GM19467 (cell line): ENCODE data around the gene CEACAM20.
"Not testable (repeated sequence)": the region's sequence is repeated elsewhere in the genome, so short reads cannot be mapped to it uniquely, and the experiment has no call there.

Source experiments
- ATAC-seq: cut with Tn5 transposase; IDR thresholded peaks from one replicate; pipeline ENCODE4 v1.9.1; 2021; ENCODE audit warnings: mild to moderate bottlenecking, moderate library complexity; ENCODE audit not compliant: unreplicated experiment

CEACAM20 gene

DNA sequence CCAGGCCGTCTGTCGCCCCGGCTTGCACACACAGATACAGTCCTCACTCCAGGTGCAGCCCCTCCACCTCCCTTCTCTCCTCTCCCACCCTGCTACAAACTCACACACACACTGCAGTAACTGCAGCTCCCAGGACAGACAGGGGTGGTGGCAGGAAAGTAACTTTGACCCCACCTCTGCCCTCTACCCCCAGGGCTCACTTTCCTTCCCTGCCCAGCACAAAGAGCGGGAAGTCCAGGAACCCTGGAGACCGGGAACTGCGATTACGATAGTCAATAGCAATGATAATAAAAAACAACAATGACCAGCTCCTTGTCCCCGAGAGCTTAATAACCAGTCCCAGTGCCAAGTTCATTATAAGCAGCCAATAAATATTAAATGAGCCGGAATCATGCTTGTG, at the start of gene CEACAM20:
Gene CEACAM20 (minus strand): TSS at position 140 of the 400 bp plus-strand sequence. CDS start 166 bp downstream, outside the sequence.
- ATAC-seq = no peak

DNA sequence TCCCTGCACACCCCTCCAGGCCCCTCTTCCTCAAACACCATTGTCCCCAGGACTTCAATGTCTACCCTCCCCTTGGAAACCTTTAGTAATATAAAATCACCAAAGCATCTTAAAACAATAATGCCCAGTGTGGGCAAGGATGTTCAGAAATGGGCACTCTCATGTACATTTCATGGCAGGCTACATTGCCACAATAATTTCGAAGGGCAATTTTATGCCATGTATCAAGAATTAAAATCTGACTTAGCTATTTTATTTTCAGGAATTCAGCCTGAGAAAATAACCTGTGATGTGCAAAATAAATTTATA, 48.0 kb upstream of the CEACAM20 start:
- ATAC-seq = no peak

DNA sequence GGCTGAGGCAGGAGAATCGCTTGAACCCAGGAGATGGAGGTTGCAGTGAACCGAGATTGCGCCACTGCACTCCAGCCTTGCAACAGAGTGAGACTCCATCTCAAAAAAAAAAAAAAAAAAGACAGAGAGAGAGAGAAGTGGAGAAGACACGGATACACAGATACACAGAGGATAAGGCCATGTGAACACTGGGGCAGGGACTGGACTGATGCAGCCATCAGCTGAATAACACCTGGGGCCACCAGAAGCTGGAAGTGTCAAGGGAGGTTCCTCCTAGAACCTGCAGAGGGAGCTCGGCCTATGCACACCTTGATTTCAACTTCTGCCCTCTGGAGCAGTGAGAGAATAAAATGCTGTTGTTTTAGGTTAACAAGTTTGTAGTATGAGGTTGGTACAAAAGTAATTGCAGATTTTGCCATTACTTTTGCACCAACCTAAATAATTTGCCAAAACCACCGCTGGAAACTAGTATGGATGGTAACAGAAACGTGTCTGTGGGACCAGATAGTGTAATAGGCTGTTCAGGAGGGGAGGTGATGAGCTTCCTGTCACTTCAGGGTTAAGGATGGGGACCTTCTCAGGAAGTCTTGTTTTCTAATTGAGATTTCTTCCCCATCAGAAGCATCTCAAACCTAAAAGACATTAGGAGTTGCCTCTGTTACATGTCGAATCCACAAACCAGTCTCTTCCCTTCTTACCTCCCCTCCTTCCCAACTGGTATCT, 47.5 kb upstream of the CEACAM20 start:
- ATAC-seq = no peak

DNA sequence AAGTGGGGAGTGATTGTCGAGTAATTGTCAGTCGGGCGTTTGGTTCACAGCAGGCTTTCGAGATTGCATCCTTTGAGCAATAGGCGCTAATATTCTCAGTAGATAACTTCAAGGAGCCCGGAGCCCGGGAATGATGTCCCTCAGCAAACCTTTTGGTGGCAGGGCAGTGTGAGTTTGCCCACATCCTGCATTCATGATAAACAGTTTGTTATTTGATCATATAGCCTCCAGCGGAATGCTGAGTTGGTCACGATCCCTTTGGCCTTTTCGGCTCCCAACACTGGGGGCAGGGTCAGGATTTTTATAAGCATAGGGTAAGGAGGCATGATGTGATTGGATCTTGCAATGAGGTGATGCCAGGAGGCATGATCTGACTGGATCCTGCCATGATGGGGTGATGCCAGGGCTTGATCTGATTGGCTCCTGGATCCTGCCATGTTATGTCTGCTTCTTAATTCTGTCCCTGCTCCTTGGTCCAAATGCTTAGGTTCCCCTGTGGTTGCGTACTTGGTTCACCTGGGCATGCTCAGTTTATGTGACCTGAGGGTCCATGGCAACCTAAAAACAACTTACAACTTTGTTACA, 45.7 kb upstream of the CEACAM20 start:
- ATAC-seq = no peak

DNA sequence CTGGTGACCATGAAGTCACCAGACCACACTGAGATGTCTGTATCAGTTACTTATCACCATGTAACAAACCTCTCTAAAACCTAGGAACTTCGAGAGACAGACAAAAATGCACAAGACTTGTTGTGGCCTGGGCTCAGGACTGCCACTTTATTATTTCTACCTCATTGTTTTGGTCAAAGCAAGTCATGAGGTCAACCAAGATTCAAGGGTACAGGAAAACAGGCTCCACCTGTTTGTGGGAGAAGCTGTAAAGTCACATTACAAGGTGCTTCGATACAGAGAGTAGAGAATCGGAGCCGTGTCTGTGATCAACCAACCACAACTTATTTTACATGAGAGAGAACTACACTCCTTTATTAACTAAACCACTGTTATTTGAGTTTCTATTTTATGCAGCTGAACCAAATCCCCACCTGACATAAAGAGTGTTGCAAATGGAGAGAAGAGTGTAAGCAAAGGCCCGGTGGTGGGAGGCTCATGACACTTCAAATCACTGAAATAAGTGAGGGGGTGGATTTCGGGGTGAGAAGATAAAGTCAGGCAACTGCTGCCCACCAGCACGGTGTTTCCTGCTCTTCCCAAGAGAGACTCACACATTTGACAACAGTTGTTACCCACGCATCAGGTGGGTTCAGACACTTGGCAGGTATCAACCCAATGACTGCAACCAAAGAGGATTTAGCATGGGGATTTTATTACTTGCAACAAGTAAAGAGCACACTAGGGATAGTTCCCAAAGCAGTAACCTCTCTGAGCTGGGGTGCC, 44.9 kb upstream of the CEACAM20 start:
- ATAC-seq = no peak

DNA sequence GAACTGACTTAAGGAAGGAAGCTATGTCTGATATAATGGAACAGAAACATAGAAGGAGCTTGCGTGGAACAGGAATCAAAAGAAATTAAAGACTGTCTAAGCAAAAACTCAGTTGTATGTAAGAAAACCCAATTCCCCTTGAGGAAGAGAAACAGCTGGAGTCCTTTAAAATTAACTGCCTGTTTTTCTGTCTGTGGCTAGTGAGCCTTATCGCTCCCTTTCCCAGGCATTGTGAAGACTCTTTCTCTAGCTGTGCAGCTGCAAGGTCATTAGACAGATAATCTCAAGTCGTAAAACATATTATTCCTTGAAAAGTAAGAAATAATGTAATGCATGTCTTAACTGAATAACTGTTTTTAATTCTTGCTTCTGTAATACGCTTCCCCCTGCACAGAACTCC, 44.2 kb upstream of the CEACAM20 start:
- no peak for ATAC-seq

DNA sequence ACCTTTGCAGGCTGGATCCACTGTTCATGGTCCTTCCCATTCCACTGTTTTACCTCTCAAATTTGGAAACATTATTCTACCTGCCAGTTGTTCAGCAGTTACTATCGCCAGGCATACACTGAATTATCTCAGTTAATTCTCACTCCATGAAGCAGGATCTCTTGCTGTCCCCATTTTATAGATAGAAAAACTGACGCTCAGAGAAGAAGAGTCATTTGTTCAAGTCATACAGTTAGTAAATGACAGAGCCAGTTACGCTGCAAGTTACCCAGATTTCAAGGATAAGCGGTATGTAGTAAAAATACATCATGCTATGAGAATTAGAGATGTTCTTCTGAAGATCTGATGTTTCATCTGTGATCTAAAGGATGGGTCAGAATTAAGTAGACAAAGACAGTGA, 43.7 kb upstream of the CEACAM20 start:
- ATAC-seq = no peak

DNA sequence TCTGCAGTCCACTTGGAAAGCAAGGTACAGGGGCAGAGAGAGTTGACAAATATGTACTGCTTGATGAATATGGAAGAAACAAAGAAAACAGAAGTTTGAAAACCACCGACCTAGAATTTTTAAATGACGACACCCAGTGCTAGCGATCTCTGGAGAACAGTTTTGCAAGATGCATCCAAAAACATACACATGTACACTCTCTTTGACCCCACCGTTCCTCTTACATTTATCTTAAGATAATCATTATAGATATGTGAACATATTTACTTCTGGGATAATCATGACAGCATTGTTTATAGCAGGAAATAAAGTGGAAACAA, 43.1 kb upstream of the CEACAM20 start:
- ATAC-seq = no peak

DNA sequence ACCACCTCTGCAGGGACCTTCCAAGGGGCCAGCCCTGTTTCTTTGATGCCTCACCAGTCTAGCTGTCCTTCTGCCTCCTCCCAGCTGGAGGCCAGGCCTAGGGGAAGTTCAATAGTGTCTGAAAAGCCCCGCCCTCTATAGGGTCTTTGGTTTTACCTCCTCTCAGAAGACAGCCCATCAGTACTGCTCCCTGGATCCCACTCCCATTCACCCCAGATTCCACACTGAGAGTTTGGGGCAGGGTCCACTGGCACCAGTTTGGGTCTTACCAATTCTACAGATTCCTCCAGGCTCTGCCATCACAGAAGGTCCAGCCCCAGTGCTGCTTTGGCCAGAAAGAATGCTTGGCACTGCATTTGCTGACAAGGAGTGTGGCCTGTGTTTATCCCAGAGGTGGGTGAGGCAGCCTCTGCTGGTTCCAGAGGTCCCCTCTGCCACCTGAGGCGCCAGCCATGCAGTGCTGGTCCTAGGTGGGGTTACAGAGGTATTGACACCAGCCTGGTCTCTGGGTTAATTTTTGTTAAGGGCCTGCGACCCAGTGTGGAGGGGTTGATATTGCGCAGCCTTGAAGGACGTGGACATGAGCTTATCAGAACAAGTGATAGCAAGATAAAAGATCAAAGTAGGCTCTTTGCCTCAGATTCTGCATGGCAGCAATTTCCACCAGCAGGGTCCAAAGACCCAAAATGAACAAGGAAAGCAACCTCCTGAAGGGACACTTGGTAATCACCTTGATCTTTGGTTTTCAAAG, 42.5 kb upstream of the CEACAM20 start:
- no peak for ATAC-seq

DNA sequence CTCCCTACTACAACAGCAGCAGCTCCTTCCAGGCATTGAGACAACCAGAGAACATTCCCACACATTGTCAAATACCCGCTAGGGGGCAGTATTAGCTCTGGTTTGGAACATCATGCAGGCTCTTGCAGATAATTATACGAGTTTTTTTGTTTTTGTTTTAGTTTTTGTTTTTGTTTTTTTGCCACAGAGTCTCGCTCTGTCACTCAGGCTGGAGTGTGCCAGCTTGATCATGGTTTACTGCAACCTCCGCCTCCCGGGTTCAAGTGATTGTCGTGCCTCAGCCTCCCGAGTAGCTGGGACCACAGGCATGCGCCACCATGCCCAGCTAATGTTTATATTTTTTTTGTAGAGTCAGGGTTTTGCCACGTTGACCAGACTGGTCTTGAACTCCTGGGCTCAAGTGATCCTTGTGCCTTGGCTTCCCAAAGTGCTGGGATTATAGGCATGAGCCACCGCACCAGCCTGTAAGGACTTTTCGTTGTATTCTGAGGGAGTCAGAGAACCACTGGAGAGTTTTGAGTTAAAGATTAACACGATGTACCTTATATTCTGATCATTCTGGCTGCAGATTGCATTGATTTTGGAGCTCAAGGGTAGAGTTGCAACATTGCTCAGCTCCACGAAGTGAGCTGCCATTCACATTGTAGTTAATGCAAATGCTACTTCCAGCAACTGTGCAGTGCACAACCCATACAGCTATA, 41.7 kb upstream of the CEACAM20 start:
- no peak for ATAC-seq

DNA sequence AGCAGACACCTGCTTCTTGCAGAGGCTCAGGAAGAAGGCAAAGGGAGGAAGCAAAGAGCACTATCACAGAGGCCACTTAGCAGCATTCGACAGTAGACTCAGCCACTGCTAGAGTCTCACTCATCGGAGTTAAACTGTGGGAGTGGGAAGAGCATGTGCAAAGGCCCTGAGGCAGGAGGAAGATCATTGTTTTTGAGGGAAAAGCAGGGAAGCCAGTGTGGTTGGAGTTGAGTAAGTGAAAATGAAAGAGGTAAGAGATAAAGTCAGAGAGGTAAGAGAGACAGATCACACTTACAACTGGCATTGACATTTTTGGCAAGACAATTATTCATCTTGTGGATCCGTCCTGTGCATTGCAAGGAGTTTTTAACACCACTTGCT, 41.1 kb upstream of the CEACAM20 start:
- no peak for ATAC-seq

DNA sequence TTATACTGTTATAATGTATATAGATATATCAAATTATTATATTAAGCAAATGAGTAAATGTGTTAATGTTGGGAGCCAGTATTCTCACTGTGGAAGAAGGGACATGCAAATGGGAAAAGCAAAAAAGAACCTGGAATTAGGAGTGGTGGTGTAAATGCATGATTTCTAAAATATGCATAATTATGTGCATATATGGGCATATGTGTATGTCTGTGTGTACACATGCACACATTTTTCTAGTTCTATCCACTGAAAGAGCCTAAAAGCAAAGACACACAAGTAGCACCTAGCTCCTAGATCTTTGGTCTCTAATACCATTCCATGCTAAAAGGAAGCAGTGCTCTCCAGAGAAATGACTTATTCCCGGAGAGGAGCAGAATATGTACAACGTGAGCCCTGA, 38.3 kb upstream of the CEACAM20 start:
- ATAC-seq = no peak

DNA sequence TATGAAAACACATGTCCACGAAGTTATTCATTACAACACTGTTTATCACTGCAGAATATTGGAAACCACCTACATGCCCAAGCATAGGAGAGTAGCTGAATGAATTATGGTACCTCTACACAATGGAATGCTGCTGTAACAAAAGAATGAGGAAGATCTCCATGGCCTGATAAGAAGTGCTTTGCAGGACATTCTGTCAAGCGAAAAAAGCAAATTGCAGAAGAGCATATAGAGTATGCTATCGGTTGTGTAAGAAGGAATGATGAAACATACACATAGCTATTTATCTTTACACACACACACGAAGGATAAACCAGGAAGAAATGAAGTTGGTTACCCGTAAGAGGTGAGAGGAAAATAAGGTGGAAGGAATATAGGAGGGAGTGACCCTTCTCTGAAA, 37.5 kb upstream of the CEACAM20 start:
- no peak for ATAC-seq

DNA sequence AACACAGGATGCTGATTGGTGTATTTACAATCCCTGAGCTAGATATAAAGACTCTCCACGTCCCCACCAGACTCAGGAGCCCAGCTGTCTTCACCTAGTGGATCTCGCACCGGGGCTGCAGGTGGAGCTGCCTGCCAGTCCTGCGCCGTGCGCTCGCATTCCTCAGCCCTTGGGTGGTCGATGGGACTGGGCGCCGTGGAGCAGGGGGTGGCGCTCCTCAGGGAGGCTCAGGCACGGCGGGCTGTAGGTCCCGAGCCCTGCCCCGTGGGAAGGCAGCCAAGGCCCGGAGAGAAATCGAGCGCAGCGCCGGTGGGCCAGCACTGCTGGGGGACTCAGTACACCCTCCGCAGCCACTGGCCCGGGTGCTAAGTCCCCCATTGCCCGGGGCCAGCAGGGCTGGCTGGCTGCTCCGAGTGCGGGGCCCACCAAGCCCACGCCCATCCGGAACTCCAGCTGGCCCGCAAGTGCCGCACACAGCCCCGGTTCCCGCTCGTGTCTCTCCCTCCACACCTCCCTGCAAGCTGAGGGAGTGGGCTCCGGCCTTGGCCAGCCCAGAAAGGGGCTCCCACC, 33.7 kb upstream of the CEACAM20 start:
- ATAC-seq = not testable (repeated sequence)

DNA sequence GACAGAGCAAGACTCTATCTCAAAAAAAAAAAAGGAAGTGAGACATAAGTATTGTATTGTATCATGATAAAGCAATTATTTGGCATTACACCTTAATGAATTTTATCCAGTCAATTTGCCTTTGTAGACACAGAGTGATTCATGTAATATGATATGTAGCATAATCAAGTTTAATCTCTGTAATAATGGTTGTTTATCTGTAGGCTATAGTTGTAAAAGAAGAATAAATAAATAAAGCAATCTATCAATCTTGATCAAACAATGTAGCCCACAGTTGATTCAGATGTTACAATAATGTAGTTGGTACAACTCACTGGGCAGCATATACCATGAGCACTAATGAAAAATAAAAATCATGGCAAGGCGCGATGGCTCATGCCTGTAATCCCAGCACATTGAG, 28.5 kb upstream of the CEACAM20 start:
- ATAC-seq = no peak

DNA sequence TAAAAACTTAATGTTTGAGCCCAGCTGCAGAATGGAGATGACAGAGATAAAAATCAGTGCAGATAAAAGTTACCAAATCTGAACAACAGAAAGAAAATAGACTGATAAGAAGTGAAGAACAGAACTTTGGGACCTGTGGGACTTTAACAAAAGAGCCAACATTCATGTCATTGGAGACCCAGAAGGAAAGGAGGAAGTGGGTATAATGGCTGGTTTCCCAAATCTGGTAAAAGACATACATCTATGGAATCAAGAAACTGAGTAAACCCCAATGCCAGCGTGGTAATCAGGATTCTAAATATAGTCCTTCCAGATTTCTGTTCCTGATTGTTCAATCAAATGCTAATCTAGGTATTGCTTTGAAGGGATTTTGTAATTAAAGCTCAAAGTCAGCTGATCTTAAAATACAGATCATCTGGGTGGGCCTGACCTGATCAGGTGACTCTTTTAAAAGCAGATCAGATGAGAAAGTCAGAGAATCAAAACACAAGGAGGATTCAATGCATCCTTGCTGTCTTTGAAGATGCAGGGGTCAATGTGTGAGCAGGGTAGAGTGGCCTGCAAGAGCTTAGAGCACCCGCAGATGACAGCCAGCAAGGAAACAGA, 25.3 kb upstream of the CEACAM20 start:
- ATAC-seq = no peak

DNA sequence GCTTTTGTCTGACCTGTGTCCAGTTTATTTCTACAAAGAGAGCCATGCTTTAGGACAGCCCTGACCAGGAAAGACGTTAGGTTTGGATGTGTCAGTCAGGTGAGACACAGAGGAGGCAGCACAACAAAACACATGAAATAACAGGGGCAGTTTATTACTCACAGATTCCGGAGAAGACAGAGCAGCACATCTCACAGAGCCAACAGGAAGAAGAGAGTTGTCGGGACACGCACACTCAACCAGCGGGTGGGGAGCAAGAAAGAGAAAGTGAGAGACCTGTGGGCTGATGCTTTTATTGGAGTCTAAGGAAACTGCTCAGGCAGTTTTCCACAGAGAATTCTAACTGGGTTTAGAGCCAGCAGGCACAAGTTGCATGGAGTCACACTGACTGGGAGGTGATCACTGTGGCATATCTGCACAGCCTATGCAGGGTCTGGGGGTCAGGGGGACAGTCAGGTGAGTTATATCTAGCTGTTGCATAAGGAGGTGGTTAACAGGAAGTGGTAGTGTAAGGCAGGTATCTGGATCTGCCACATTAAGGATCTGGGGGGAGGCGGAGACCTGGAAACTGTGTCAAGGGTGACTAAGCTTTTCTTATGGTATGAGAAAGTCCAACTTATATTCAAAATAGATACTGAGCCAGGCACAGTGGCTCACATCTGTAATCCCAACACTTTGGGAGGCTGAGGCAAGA, 24.1 kb upstream of the CEACAM20 start:
- ATAC-seq = no peak

DNA sequence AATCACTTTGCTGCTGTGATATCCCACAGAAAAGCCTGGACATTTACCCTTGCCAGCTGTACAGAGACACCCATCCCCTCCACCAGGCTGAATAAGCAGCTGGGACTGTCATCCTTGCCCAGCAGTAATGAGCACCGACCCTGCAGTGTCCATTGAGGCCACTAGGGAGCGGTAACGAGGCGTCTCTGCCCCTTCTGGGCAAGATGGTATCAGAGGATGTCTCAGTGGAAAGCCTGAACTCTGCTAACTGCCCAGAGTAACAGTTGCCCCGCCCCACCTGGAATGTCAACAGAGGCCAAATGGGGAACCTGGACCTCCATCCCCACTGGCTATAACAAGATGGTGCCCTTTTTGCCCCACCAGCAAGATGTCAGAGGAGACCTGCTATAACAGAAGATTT, 22.8 kb upstream of the CEACAM20 start:
- ATAC-seq = no peak

DNA sequence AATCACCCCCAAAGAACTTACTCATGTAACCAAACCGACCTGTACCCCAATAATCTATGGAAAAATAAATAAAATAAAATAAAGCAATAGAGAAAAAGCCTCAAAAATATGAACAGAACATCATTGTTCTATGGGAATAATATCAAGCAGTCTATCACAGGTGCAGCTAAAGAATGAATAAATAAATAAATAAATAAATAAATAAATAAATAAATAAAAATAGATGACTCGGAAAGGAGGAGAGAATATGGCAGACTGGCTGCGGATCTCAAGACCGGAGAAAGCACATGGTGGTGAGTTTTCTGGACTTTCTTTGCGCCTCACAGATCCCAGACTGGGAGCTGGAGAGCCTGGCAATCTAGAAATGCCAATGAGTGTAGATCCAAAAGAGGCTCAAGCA, 22.4 kb upstream of the CEACAM20 start:
- no peak for ATAC-seq

DNA sequence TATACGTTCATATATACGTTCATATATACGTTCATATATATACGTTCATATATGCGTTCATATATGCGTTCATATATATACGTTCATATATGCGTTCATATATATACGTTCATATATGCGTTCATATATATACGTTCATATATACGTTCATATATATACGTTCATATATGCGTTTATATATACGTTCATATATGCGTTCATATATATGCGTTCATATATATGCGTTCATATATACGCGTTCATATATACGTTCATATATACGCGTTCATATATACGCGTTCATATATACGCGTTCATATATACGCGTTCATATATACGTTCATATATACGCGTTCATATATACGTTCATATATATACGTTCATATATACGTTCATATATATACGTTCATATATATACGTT, 21.5 kb upstream of the CEACAM20 start:
- ATAC-seq = not testable (repeated sequence)
